Measurements from ENCODE around the gene KCNN3.

The KCNN3 gene

GRCh38 chr1:154806333-154806732 lies 63.7 kb downstream of the KCNN3 start:
- Histone ChIP-seq H3K27me3 (ENCODE audit: control insufficient read depth, insufficient read depth, low read length) (no peaks in the 10 kb centered on the region), H3K9me3 (ENCODE audit: control insufficient read depth, low read length) (no peaks in the 10 kb centered on the region), H3K9ac (no peak overlapping the region), H3K79me2 (no peaks in the 10 kb centered on the region), H3K27ac (no peak overlapping the region), H2AFZ (no peak overlapping the region), H3K4me1 (no peaks in the 10 kb centered on the region), H3K4me2 (ENCODE audit: low read length) (no peak overlapping the region), H3K36me3 (ENCODE audit: control insufficient read depth, insufficient read depth, low read length) (no peaks in the 10 kb centered on the region), H3K4me3 (ENCODE audit: low read depth, low read length) (no peak overlapping the region)
- no peak for TF ChIP-seq CTCF (IDR thresholded peaks at IDR 0.05)

- no peak for TF ChIP-seq CTCF (IDR thresholded peaks at IDR 0.05)
Measured at GRCh38 chr1:154802982-154803920, 66.8 kb downstream of the KCNN3 start.

GRCh38 chr1:154802336-154802969 lies 67.6 kb downstream of the KCNN3 start:
- TF ChIP-seq CTCF (IDR thresholded peaks at IDR 0.05): no peak
- Histone ChIP-seq H3K27ac (no peak overlapping the region), H3K4me2 (ENCODE audit: low read length) (no peak overlapping the region), H3K79me2 (no peaks in the 10 kb centered on the region), H3K4me1 (no peaks in the 10 kb centered on the region), H3K9me3 (ENCODE audit: control insufficient read depth, low read length) (no peaks in the 10 kb centered on the region), H3K27me3 (ENCODE audit: control insufficient read depth, insufficient read depth, low read length) (no peaks in the 10 kb centered on the region), H3K4me3 (ENCODE audit: low read depth, low read length) (no peak overlapping the region), H3K36me3 (ENCODE audit: control insufficient read depth, insufficient read depth, low read length) (no peaks in the 10 kb centered on the region), H3K9ac (no peak overlapping the region), H2AFZ (no peak overlapping the region)

More at GRCh38 chr1:154802982-154803920, 66.8 kb downstream of the KCNN3 start:
- Histone ChIP-seq H3K36me3 (ENCODE audit: control insufficient read depth, insufficient read depth, low read length) (no peaks in the 10 kb centered on the region), H3K79me2 (no peaks in the 10 kb centered on the region), H3K9me3 (ENCODE audit: control insufficient read depth, low read length) (no peaks in the 10 kb centered on the region), H3K4me2 (ENCODE audit: low read length) (no peak overlapping the region), H3K27me3 (ENCODE audit: control insufficient read depth, insufficient read depth, low read length) (no peaks in the 10 kb centered on the region), H3K9ac (no peak overlapping the region), H3K4me1 (no peaks in the 10 kb centered on the region), H3K27ac (no peak overlapping the region), H2AFZ (no peak overlapping the region), H3K4me3 (ENCODE audit: low read depth, low read length) (no peak overlapping the region)

GRCh38 chr1:154801234-154802011 lies 68.7 kb downstream of the KCNN3 start:
- Histone ChIP-seq H3K4me3 (ENCODE audit: low read depth, low read length) (no peak overlapping the region), H3K27me3 (ENCODE audit: control insufficient read depth, insufficient read depth, low read length) (no peaks in the 10 kb centered on the region), H3K4me2 (ENCODE audit: low read length) (no peak overlapping the region), H2AFZ (no peak overlapping the region), H3K27ac (no peak overlapping the region), H3K79me2 (no peaks in the 10 kb centered on the region), H3K4me1 (no peaks in the 10 kb centered on the region), H3K9me3 (ENCODE audit: control insufficient read depth, low read length) (no peaks in the 10 kb centered on the region), H3K9ac (no peak overlapping the region), H3K36me3 (ENCODE audit: control insufficient read depth, insufficient read depth, low read length) (no peaks in the 10 kb centered on the region)
- TF ChIP-seq CTCF (IDR thresholded peaks at IDR 0.05): no peak
